CD4-positive, alpha-beta T cell treated with Interferon gamma for 1 hour (primary cell): ENCODE results near the gene TMTC2.

Experiments
- DNase-seq: peaks from one replicate; pipeline ENCODE4 v3.0.0-alpha.2; 2020

Gene TMTC2

GRCh38 chr12:82966001-82966559 is 279.4 kb downstream of the TMTC2 start:
- peak; percentile 41 for DNase-seq

- no peak for DNase-seq
Observed at GRCh38 chr12:82968631-82969367, 282.1 kb downstream of the TMTC2 start.

- no peak for DNase-seq
Observed at GRCh38 chr12:82970614-82971013, 283.9 kb downstream of the TMTC2 start.

- no peak for DNase-seq
Observed at GRCh38 chr12:82971584-82971983, 284.9 kb downstream of the TMTC2 start.

GRCh38 chr12:82972624-82973023 is 285.9 kb downstream of the TMTC2 start:
- no peak for DNase-seq

GRCh38 chr12:82973592-82973991 is 286.9 kb downstream of the TMTC2 start:
- DNase-seq = no peak

GRCh38 chr12:82981150-82981549 is 294.4 kb downstream of the TMTC2 start:
- DNase-seq = no peak

- DNase-seq = no peak
Observed at GRCh38 chr12:82994117-82994516, 307.4 kb downstream of the TMTC2 start.

- no peak for DNase-seq
Observed at GRCh38 chr12:82996168-82996812, 309.6 kb downstream of the TMTC2 start.

GRCh38 chr12:82998509-82998908 is 311.8 kb downstream of the TMTC2 start:
- no peak for DNase-seq

GRCh38 chr12:83003026-83003425 is 316.3 kb downstream of the TMTC2 start:
- no peak for DNase-seq

- DNase-seq = no peak
Observed at GRCh38 chr12:83005534-83006197, 319.0 kb downstream of the TMTC2 start.

GRCh38 chr12:83008703-83009102 is 322.0 kb downstream of the TMTC2 start:
- DNase-seq = no peak

GRCh38 chr12:83010169-83010804 is 323.6 kb downstream of the TMTC2 start:
- no peak for DNase-seq

GRCh38 chr12:83015390-83016217 is 328.9 kb downstream of the TMTC2 start:
- no peak for DNase-seq

GRCh38 chr12:83016218-83016835 is 329.6 kb downstream of the TMTC2 start:
- no peak for DNase-seq

- DNase-seq = no peak
Observed at GRCh38 chr12:83016991-83017390, 330.3 kb downstream of the TMTC2 start.

- DNase-seq = no peak
Observed at GRCh38 chr12:83018088-83018487, 331.4 kb downstream of the TMTC2 start.

GRCh38 chr12:83027021-83027723 is 340.5 kb downstream of the TMTC2 start:
- DNase-seq = no peak

GRCh38 chr12:83031196-83031595 is 344.5 kb downstream of the TMTC2 start:
- no peak for DNase-seq

- no peak for DNase-seq
Observed at GRCh38 chr12:83036847-83037246, 350.1 kb downstream of the TMTC2 start.
